A673 (cell line): ENCODE data around the gene ZNF831. TPM values are rescaled to one million over a fixed set of nuclear protein-coding genes. Genes with fewer than 3 reads are reported as not detected.

ENCODE experiments used
- BruUV-seq: library from RNA; stranded (reverse); fragments of 400-500 nt; replicated peaks from 2 replicates; lab custom pipeline; 2021; lab: Mats Ljungman, UMichigan
- CTCF ChIA-PET: fragments of 300-600 bp; sonication (Branson Sonifier 250); formaldehyde crosslinking; loops from one replicate; lab custom pipeline; 2022; ENCODE audit warnings: antibody characterized with exemption; lab: Charles Lee
- POLR2A ChIA-PET: fragments of 300-600 bp; sonication (Branson Sonifier 250); formaldehyde crosslinking; loops from one replicate; lab custom pipeline; 2022; ENCODE audit warnings: antibody characterized with exemption; ENCODE audit not compliant: low non-redundant PET; lab: Charles Lee
- DNase-seq: peaks from one replicate; pipeline ENCODE4 v3.0.0-alpha.2; 2015; ENCODE audit warnings: low spot score
- H3K27ac ChIP-seq: fragments of 200-600 bp; sonication (generic); 2 replicates; pipeline ENCODE4 v1.5.1; 2016; ENCODE audit warnings: mixed run types, low read depth, mild to moderate bottlenecking, mixed read lengths, antibody characterized with exemption, low read length; ENCODE audit not compliant: poor library complexity, severe bottlenecking
- H3K27me3 ChIP-seq: fragments of 200-600 bp; sonication (generic); replicated peaks from 2 replicates; pipeline ENCODE4 v1.6.1; 2017; ENCODE audit warnings: mixed run types, low read depth, mild to moderate bottlenecking, mixed read lengths, antibody characterized with exemption, low read length; ENCODE audit not compliant: insufficient read depth, poor library complexity
- H3K36me3 ChIP-seq: fragments of 200-600 bp; sonication (generic); 2 replicates; pipeline ENCODE4 v1.6.1; 2016; ENCODE audit warnings: mixed run types, mild to moderate bottlenecking, mixed read lengths, antibody characterized with exemption, low read length; ENCODE audit not compliant: insufficient read depth, poor library complexity, severe bottlenecking
- H3K4me1 ChIP-seq: fragments of 200-600 bp; sonication (generic); 2 replicates; pipeline ENCODE4 v1.6.1; 2017; ENCODE audit warnings: mixed run types, mild to moderate bottlenecking, mixed read lengths, antibody characterized with exemption, low read length; ENCODE audit not compliant: insufficient read depth, poor library complexity, severe bottlenecking
- H3K4me3 ChIP-seq: fragments of 200-600 bp; sonication (generic); 2 replicates; pipeline ENCODE4 v1.5.1; 2016; ENCODE audit warnings: low read depth, mixed run types, mild to moderate bottlenecking, mixed read lengths, low read length; ENCODE audit not compliant: poor library complexity, severe bottlenecking
- H3K9me3 ChIP-seq: fragments of 200-600 bp; sonication (generic); 2 replicates; pipeline ENCODE4 v1.6.1; 2016; ENCODE audit warnings: mixed run types, low read depth, mild to moderate bottlenecking, mixed read lengths, antibody characterized with exemption, low read length; ENCODE audit not compliant: poor library complexity, severe bottlenecking
- CTCF ChIP-seq: fragments of 300-800, 200-600 bp; sonication (generic); conservative IDR thresholded peaks from 2 replicates; pipeline ENCODE4 v1.5.1; 2017; ENCODE audit warnings: low read depth, mild to moderate bottlenecking, antibody characterized with exemption, low read length, moderate library complexity, mixed read lengths
- EZH2 ChIP-seq: fragments of 200-600 bp; sonication (generic); IDR thresholded peaks from 2 replicates; pipeline ENCODE4 v1.6.1; 2017; ENCODE audit warnings: borderline replicate concordance, low read depth, mild to moderate bottlenecking, mixed read lengths, antibody characterized with exemption, low read length; ENCODE audit not compliant: poor library complexity, severe bottlenecking
- intact Hi-C: fragments of 100-400 bp; cut with micrococcal nuclease; formaldehyde crosslinking; loops from one replicate; pipeline ENCODE4 v1.10.0; 2022; ENCODE audit not compliant: unreplicated experiment
- total RNA-seq: library from RNA; stranded (reverse); gene quantifications from 2 replicates; pipeline ENCODE4 v1.2.3, GENCODE V29; 2021

ZNF831 gene
- total RNA-seq, 1 experiment from 2014 or later = not detected

- ChIA-PET POLR2A (no interaction called here), CTCF (no interaction called here)
- TF ChIP-seq CTCF = no peak
- TF ChIP-seq EZH2 = no peak
- no peaks in the 10 kb centered on the region for H3K9me3 ChIP-seq
- no peaks in the 10 kb centered on the region for H3K27me3 ChIP-seq
- no peaks in the 10 kb centered on the region for H3K36me3 ChIP-seq
- H3K4me1 ChIP-seq = no peaks in the 10 kb centered on the region
- no peak overlapping the region for H3K4me3 ChIP-seq
- H3K27ac ChIP-seq = no peak overlapping the region
- intact Hi-C loops = no loop called here
- no TSS peak for BruUV-seq
- no peak for DNase-seq
These were observed 28.5 kb upstream of the ZNF831 start for GRCh38 chr20:59135093-59135492.

GRCh38 chr20:59136027-59136426 lies 27.6 kb upstream of the ZNF831 start:
- Histone ChIP-seq H3K27me3 (no peaks in the 10 kb centered on the region), H3K27ac (no peak overlapping the region), H3K36me3 (no peaks in the 10 kb centered on the region), H3K9me3 (no peaks in the 10 kb centered on the region), H3K4me1 (no peaks in the 10 kb centered on the region), H3K4me3 (no peak overlapping the region)
- DNase-seq = no peak
- intact Hi-C loops = no loop called here
- no TSS peak for BruUV-seq
- TF ChIP-seq EZH2 (no peak), CTCF (no peak)
- ChIA-PET POLR2A (no interaction called here), CTCF (no interaction called here)

GRCh38 chr20:59137532-59137931 lies 26.1 kb upstream of the ZNF831 start:
- DNase-seq = no peak
- Histone ChIP-seq H3K36me3 (no peaks in the 10 kb centered on the region), H3K4me3 (no peak overlapping the region), H3K27ac (no peak overlapping the region), H3K27me3 (no peaks in the 10 kb centered on the region), H3K4me1 (no peaks in the 10 kb centered on the region), H3K9me3 (no peaks in the 10 kb centered on the region)
- CTCF ChIA-PET = no interaction called here
- no peak for TF ChIP-seq CTCF
- no peak for TF ChIP-seq EZH2
- POLR2A ChIA-PET = no interaction called here
- intact Hi-C loops = no loop called here
- BruUV-seq = no TSS peak
